ENCODE data around the gene ADAMTSL2. TPM values are rescaled to one million over a fixed set of nuclear protein-coding genes. Genes with fewer than 3 reads are reported as not detected.

Gene ADAMTSL2
- total RNA-seq, 3 donors from 2014 or later = 1.3 to 2.7 (median 1.5) TPM

DNA sequence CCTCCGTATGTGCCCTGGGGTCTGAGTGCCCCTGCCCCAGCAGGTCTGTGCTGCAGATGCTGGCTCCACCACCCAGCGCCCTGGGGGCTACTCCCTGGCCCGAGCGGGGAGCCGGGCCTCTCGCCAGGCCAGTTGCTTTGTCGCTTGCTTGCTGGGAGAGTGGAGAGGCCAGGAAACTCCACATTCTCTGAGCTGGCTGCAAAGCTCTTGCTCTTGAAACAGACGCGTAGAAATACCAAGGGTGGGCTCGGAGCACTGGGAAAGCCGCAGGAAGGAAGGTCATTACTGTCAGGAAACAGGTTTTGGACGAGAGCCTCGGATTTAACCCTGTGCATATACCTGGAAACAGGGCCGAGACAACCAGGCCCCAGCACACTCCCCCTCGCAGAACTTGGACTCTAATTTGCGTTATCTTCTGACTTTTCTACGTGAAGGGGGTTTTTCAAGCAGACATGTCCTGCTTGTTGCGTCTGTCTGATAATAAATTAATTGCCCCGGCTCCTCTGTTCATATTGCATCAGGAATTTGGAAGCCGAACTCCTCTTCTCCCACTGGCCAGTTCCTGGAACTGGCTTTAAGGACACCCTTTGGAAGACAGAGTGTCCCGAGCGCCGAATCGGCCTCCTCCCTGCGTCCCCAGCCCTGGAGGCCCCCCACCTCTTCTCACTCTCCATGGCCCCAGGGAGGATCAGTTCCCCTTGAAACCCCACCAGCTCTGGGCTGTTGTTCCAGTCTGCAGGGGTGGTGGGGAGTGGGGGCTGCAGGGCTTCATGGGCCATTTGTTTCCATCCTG, 11.2 kb downstream of the ADAMTSL2 start:
- Histone ChIP-seq H3K9me3 (no peaks in the 10 kb centered on the region), H3K4me1 (ENCODE audit: low read depth) (no peaks in the 10 kb centered on the region), H3K4me3 (no peak overlapping the region), H3K36me3 (ENCODE audit: low read depth) (no peaks in the 10 kb centered on the region)
- intact Hi-C loops (cut with DNase I, micrococcal nuclease) = no loop called here
- no peak for ATAC-seq
- no peak for DNase-seq
- TF ChIP-seq, protein P1, sequence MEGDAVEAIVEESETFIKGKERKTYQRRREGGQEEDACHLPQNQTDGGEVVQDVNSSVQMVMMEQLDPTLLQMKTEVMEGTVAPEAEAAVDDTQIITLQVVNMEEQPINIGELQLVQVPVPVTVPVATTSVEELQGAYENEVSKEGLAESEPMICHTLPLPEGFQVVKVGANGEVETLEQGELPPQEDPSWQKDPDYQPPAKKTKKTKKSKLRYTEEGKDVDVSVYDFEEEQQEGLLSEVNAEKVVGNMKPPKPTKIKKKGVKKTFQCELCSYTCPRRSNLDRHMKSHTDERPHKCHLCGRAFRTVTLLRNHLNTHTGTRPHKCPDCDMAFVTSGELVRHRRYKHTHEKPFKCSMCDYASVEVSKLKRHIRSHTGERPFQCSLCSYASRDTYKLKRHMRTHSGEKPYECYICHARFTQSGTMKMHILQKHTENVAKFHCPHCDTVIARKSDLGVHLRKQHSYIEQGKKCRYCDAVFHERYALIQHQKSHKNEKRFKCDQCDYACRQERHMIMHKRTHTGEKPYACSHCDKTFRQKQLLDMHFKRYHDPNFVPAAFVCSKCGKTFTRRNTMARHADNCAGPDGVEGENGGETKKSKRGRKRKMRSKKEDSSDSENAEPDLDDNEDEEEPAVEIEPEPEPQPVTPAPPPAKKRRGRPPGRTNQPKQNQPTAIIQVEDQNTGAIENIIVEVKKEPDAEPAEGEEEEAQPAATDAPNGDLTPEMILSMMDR (IDR thresholded peaks at IDR 0.05) = no peak

DNA sequence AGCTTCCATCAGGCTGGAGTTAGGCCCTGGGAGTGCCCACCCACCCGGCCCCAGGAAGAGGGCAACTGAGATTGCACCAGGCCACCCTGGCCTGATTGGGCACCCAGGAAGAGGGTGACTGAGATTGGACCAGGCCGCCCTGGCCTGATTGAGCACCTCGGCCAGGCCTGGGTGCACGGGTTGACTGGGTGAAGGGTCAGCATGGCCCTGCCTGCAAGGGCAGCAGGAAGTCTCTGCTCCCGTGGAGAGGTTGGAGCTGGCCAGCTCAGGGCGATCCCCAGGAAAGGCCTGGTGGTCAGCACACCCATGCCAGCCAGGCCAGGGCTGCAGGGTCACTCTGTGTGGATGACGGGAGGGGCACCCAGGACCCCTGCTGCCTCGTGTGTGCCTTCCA, 11.8 kb downstream of the ADAMTSL2 start:
- ATAC-seq = no peak
- TF ChIP-seq, protein P1 (IDR thresholded peaks at IDR 0.05) = no peak

DNA sequence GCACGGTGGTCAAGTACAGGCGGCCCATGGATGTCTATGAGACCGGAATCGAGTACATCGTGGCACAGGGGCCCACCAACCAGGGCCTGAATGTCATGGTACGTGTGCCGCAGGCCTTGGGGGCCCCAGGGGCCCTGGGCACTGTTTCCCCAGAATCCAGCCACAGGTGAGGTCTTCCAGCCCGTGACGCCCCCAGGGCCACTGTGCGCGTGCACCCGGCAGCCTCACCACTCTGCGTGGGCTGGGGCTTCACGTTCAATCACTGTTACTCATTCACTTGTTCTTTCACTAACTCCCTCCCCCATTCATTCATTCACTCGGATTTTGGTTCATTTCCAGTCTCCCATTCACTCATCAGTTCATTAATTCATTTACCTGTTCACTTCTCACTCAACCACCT, 12.6 kb downstream of the ADAMTSL2 start:
- ATAC-seq = no peak
- TF ChIP-seq, protein P1 (IDR thresholded peaks at IDR 0.05) = no peak
- no peaks in the 10 kb centered on the region for H3K9me3 ChIP-seq
- H3K4me1 ChIP-seq (ENCODE audit: low read depth) = no peaks in the 10 kb centered on the region
- no peaks in the 10 kb centered on the region for H3K36me3 ChIP-seq (ENCODE audit: low read depth)
- DNase-seq = no peak
- H3K4me3 ChIP-seq = no peak overlapping the region
- intact Hi-C loops (cut with DNase I, micrococcal nuclease) = no loop called here

More for the DNA sequence above, 11.8 kb downstream of the ADAMTSL2 start:
- no peak for DNase-seq
- H3K36me3 ChIP-seq (ENCODE audit: low read depth) = no peaks in the 10 kb centered on the region
- H3K9me3 ChIP-seq = no peaks in the 10 kb centered on the region
- no peak overlapping the region for H3K4me3 ChIP-seq
- intact Hi-C loops (cut with DNase I, micrococcal nuclease) = no loop called here
- no peaks in the 10 kb centered on the region for H3K4me1 ChIP-seq (ENCODE audit: low read depth)

DNA sequence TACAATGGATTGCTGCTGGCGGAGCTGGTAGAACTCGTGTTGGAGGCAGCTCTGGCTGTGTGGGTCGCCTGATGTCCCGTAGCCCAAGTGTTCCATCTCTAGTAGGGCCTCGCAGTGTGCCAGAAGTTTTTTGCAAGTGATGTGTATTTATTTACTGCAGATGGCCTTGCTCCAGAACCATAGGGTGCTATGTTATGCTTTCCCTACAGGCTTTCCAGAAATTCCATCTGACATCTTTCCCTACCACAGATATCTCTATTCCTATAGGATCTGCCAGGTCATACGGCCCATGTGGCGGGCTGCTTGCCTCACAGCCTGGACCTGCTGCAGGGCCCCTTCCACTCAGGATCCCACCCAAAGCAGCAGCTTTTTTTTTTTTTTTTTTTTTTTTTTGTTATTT, 16.9 kb downstream of the ADAMTSL2 start:
- ATAC-seq = no peak
- no peaks in the 10 kb centered on the region for H3K36me3 ChIP-seq (ENCODE audit: low read depth)
- no peak for DNase-seq
- no peaks in the 10 kb centered on the region for H3K9me3 ChIP-seq
- TF ChIP-seq, protein P1 (IDR thresholded peaks at IDR 0.05) = no peak
- H3K4me3 ChIP-seq = no peak overlapping the region
- H3K4me1 ChIP-seq (ENCODE audit: low read depth) = no peaks in the 10 kb centered on the region
- intact Hi-C loops (cut with DNase I, micrococcal nuclease) = no loop called here

DNA sequence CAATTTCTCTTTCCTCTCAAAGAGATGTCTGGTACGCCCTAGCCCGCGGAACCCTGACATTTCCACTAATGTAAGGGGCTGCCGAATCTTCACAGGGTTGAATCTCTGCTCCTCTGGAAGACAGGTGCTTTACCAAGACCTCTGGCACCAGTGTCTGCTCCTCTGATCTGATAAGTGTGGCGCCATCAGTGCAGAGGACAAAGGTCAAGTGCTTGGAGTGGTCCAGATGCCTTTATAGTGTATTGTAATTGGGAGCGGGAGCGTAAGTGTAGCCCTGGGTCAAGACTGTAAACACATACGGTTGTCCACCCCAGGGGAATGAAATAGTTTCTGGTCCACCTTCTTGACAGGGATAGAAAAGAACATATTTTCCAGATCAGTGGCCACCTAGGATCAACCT, 17.7 kb downstream of the ADAMTSL2 start:
- H3K9me3 ChIP-seq = no peaks in the 10 kb centered on the region
- TF ChIP-seq, protein P1 (IDR thresholded peaks at IDR 0.05) = no peak
- H3K4me3 ChIP-seq = no peak overlapping the region
- ATAC-seq = no peak
- no peak for DNase-seq
- H3K4me1 ChIP-seq (ENCODE audit: low read depth) = no peaks in the 10 kb centered on the region
- intact Hi-C loops (cut with DNase I, micrococcal nuclease) = no loop called here
- no peaks in the 10 kb centered on the region for H3K36me3 ChIP-seq (ENCODE audit: low read depth)
